DMS153 treated with DMSO at 0.1 percent for 48 hours (cell line): Measurements from ENCODE around the gene PTCD3.

Source experiments
- DNase-seq: peaks from one replicate; lab custom pipeline; 2025; ENCODE audit not compliant: unreplicated experiment; lab: John Stamatoyannopoulos, UW

The PTCD3 gene

DNA sequence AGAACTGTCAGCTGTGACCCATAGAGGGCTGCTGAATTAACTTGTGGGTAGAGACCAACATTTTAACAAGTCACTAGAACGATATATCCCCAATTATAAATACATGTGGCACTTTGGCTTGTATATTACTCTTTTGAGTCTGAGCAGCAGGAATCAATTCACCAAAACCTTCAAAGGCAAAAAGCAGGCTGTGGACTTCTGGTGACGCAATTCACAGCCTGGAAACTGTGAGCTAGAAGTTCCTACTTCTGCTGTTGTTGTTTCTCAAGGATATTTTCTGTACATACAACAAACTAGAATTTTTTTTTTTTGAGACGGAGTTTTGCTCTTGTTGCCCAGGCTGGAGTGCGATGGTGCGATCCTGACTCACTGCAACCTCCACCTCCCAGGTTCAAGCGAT is 37.3 kb downstream of the PTCD3 start:
- no peak for DNase-seq

DNA sequence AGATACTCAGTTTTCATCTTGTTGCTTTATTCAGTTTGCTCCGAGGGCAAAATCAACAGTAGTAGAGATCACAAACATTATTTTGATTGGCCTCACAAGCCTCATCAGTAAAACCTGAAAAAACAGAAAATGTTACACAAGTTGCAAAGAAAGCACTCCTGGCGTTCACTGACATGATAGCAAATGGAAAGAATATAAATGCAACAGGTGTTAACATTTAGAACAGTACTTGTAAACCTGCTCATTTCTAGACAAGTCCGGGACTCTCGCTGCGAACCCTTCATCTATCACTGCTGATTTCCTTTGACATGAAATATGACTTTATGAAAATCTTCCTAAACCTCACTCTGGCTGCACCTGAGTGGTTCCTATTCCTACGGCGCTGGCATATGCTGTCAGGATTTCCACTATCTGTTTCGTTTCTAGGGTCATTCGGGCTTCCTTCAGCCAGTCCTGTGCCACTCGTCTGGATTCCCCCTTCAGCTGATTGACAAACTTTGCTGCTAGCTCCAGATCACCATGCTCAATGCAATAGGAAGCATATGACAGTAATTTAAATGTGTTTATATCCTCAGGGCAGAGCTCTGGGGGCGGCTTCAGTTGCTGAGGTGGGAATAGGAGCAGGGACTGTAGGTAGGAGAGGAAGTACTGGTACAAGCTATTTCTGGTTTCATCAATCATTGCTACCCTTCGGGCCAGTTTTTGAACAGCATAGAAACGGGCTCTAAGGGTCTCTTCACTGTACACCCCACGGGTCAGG is 38.1 kb downstream of the PTCD3 start:
- DNase-seq = no peak

DNA sequence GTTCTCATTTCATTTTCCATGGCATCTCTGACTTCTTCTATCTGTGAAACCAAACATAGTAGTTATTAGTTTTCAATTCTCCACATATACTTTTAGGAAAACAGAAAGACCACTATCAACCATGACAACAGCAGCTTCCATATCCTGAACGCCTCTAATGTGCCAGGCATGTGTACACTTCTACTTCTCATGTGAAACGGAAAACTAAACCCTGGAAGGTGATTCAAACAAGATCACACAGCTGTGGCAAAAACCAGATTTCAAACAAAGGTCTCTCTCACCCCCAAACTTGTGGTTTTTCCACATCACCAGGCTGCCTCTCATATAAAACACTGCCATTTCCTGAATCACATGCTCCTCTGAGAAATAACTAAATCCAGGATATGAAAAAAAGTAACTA is 41.8 kb downstream of the PTCD3 start:
- no peak for DNase-seq

GRCh38 chr2:86150502-86150901 is 44.5 kb downstream of the PTCD3 start:
- no peak for DNase-seq

DNA sequence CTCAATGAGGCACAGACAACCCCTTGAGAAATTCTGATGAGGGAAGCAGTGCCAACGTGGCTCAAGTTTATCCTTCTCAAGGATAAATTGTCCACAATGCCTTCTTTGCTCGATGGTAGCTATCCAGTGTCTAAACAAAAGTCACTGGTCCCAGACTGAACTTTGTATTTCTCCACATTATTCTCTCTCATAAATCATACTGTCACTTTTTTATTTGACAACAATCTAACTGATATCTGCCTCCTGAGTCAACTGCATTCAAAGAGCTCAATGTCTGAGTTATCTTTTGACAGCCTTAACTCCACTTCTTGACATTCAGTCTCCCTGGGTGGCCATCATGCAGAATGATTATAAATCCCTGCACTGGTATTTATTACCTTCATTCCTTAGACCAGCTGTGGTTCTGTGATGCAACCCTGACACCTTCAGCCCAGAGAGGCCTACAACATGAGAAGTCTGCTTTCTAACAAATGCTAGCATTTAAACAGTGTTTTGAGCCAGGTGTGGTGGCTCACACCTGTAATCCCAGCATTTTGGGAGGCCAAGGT is 51.0 kb downstream of the PTCD3 start:
- DNase-seq = no peak

- DNase-seq = no peak
These were observed 52.3 kb downstream of the PTCD3 start for GRCh38 chr2:86158286-86158685.

- no peak for DNase-seq
These were observed 54.3 kb downstream of the PTCD3 start for GRCh38 chr2:86160156-86160952.

GRCh38 chr2:86170449-86170848 is 64.4 kb downstream of the PTCD3 start:
- DNase-seq = no peak

GRCh38 chr2:86171295-86171694 is 65.3 kb downstream of the PTCD3 start:
- DNase-seq = no peak

DNA sequence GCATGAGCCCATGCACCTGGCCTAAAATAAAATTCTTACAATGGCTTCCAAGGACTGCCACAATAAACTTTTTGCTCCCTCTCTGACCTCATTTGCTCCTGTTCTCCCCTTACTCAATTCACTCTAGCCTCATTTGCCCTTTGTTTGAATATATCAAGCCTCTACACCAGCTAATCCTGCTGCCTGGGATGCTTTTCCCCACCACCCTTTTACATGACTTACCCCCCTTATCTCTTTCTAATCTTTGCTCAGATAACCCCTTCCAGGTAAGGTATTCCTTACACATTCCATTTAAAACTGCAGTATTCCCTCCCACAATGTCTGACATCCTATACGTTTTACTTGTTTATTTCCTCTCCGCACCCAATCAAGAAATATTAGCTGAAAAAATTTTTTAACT is 66.6 kb downstream of the PTCD3 start:
- no peak for DNase-seq

GRCh38 chr2:86174445-86174844 is 68.4 kb downstream of the PTCD3 start:
- DNase-seq = no peak

DNA sequence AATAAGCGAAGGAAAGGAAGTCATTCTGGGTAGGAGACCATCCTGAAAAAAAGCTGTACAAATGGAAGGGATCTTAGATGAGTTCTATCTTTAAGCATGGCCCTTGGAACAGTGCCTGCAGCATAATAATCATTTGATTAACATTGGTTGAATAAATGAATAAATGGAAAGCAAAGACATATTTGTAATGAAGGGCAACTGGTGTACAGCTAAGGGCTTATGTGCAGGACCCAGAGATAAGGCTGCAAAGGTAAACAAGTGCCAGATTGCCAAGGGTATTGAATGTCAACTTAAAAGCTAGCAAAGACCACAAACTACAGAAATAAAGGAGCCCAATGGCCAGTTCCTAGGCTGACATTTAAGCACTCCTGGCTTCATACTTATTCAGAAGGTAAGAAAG is 69.8 kb downstream of the PTCD3 start:
- no peak for DNase-seq

- no peak for DNase-seq
These were observed 70.6 kb downstream of the PTCD3 start for GRCh38 chr2:86176597-86176996.

- no peak for DNase-seq
These were observed 79.6 kb downstream of the PTCD3 start for GRCh38 chr2:86185517-86186212.

- DNase-seq = no peak
These were observed 80.4 kb downstream of the PTCD3 start for GRCh38 chr2:86186431-86186830.

DNA sequence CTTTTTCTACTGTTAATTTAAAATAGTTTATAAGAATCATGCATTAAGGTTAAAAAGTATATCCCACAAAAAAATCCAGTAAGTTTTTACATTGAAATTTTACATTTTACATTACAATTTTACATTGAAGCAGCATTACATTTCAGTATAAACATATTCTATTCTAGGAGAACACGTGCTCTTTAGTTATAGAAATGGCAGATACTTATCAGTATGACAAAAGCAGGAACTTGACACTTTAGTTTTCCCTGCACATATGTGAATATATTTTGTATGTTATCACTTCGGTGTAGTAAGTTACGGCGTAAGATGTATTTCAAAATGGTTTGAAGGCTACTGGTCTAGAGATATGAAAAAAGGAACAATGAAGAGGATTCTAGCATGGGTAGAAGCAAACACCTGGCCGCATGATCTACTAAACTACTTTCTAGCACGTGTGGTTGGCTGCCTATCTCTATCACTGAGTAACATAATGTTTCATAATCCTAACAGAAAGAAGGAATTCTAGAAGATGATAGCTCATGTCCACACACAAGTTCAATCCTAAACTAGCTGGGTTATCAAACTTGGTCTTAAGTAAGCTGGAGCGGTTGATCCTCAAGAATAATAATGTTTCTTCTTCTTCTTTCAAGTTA is 83.9 kb downstream of the PTCD3 start:
- no peak for DNase-seq
